Duodenal mucosa (tissue), 2 donors: ENCODE data around the gene ZNF202.

Experiments
- H3K27ac ChIP-seq: one replicate; pipeline ENCODE4 v1.7.0; 2013; ENCODE audit warnings: low read depth, low read length
- H3K27me3 ChIP-seq, 2 donors: one replicate each; pipeline ENCODE4 v1.7.0; 2013; ENCODE audit warnings: low read length in 2 of 2, control low read depth in 1 of 2; ENCODE audit not compliant: insufficient read depth in 2 of 2, control insufficient read depth in 1 of 2
- H3K36me3 ChIP-seq, 2 donors: one replicate each; pipeline ENCODE4 v1.7.0; 2013; ENCODE audit warnings: low read length in 2 of 2, control low read depth in 1 of 2; ENCODE audit not compliant: insufficient read depth in 2 of 2, control insufficient read depth in 1 of 2
- H3K4me1 ChIP-seq, 2 donors: one replicate each; pipeline ENCODE4 v1.7.0; 2013; ENCODE audit warnings: low read length in 2 of 2, control low read depth in 1 of 2; ENCODE audit not compliant: insufficient read depth in 2 of 2, control insufficient read depth in 1 of 2
- H3K4me3 ChIP-seq, 2 donors: one replicate each; pipeline ENCODE4 v1.7.0; 2013; ENCODE audit warnings: low read length in 2 of 2, low read depth in 1 of 2
- H3K9ac ChIP-seq, 2 donors: one replicate each; pipeline ENCODE4 v1.7.0; 2013; ENCODE audit warnings: low read length in 2 of 2, low read depth in 1 of 2
- H3K9me3 ChIP-seq, 2 donors: one replicate each; pipeline ENCODE4 v1.7.0; 2013; ENCODE audit warnings: low read length in 2 of 2, control low read depth in 1 of 2; ENCODE audit not compliant: control insufficient read depth in 1 of 2

The ZNF202 gene

GRCh38 chr11:123741159-123742030 lies at the start of gene ZNF202:
Gene ZNF202, minus strand, starts transcription at chr11:123741660. Its CDS starts 10,772 bp downstream, at chr11:123730888.
- Histone ChIP-seq H3K9me3 (no peaks in the 10 kb centered on the region), H3K27me3 (no peaks in the 10 kb centered on the region)

GRCh38 chr11:123783536-123783935 lies 42.1 kb upstream of the ZNF202 start:
- no peak overlapping the region for H3K9ac ChIP-seq
- H3K27ac ChIP-seq: no peak overlapping the region
- H3K4me1 ChIP-seq: no peaks in the 10 kb centered on the region
- no peaks in the 10 kb centered on the region for H3K36me3 ChIP-seq
- no peaks in the 10 kb centered on the region for H3K27me3 ChIP-seq
- H3K9me3 ChIP-seq: no peaks in the 10 kb centered on the region
- H3K4me3 ChIP-seq: no peak overlapping the region

More at GRCh38 chr11:123741159-123742030, at the start of gene ZNF202:
- Histone ChIP-seq H3K4me1 (peaks cover 15 to 28% of the 10 kb centered on the region in 2 donors), H3K27ac (no peak within 1 kb of the TSS), H3K36me3 (no peaks in the 10 kb centered on the region), H3K4me3 (peak within 1 kb of the TSS; percentile 81 to 90), H3K9ac (peak within 1 kb of the TSS; percentile 74 to 77)

GRCh38 chr11:123778511-123778910 lies 37.1 kb upstream of the ZNF202 start:
- no peaks in the 10 kb centered on the region for H3K9me3 ChIP-seq
- no peaks in the 10 kb centered on the region for H3K4me1 ChIP-seq
- no peak overlapping the region for H3K9ac ChIP-seq
- H3K36me3 ChIP-seq: no peaks in the 10 kb centered on the region
- no peak overlapping the region for H3K4me3 ChIP-seq
- no peak overlapping the region for H3K27ac ChIP-seq
- H3K27me3 ChIP-seq: no peaks in the 10 kb centered on the region

- Histone ChIP-seq H3K27ac (no peak overlapping the region), H3K9ac (no peak overlapping the region), H3K36me3 (no peaks in the 10 kb centered on the region), H3K4me1 (no peaks in the 10 kb centered on the region), H3K27me3 (no peaks in the 10 kb centered on the region), H3K4me3 (no peak overlapping the region), H3K9me3 (no peaks in the 10 kb centered on the region)
These were observed 34.5 kb upstream of the ZNF202 start for GRCh38 chr11:123775715-123776549.

- H3K36me3 ChIP-seq: no peaks in the 10 kb centered on the region
- no peaks in the 10 kb centered on the region for H3K4me1 ChIP-seq
- H3K4me3 ChIP-seq: no peak overlapping the region
- no peak overlapping the region for H3K27ac ChIP-seq
- H3K27me3 ChIP-seq: no peaks in the 10 kb centered on the region
- H3K9ac ChIP-seq: no peak overlapping the region
- H3K9me3 ChIP-seq: no peaks in the 10 kb centered on the region
These were observed 33.8 kb upstream of the ZNF202 start for GRCh38 chr11:123775289-123775688.

GRCh38 chr11:123773959-123774358 lies 32.5 kb upstream of the ZNF202 start:
- Histone ChIP-seq H3K4me1 (no peaks in the 10 kb centered on the region), H3K27ac (no peak overlapping the region), H3K27me3 (no peaks in the 10 kb centered on the region), H3K9ac (no peak overlapping the region), H3K4me3 (no peak overlapping the region), H3K36me3 (no peaks in the 10 kb centered on the region), H3K9me3 (no peaks in the 10 kb centered on the region)

GRCh38 chr11:123773026-123773425 lies 31.6 kb upstream of the ZNF202 start:
- Histone ChIP-seq H3K9me3 (no peaks in the 10 kb centered on the region), H3K4me3 (no peak overlapping the region), H3K9ac (no peak overlapping the region), H3K4me1 (no peaks in the 10 kb centered on the region), H3K36me3 (no peaks in the 10 kb centered on the region), H3K27me3 (no peaks in the 10 kb centered on the region), H3K27ac (no peak overlapping the region)

- H3K36me3 ChIP-seq: no peaks in the 10 kb centered on the region
- H3K9me3 ChIP-seq: no peaks in the 10 kb centered on the region
- H3K27ac ChIP-seq: no peak overlapping the region
- H3K9ac ChIP-seq: no peak overlapping the region
- H3K4me3 ChIP-seq: no peak overlapping the region
- no peaks in the 10 kb centered on the region for H3K27me3 ChIP-seq
- no peaks in the 10 kb centered on the region for H3K4me1 ChIP-seq
These were observed 30.2 kb upstream of the ZNF202 start for GRCh38 chr11:123771664-123772063.

- H3K36me3 ChIP-seq: no peaks in the 10 kb centered on the region
- no peaks in the 10 kb centered on the region for H3K9me3 ChIP-seq
- H3K27me3 ChIP-seq: no peaks in the 10 kb centered on the region
- H3K9ac ChIP-seq: no peak overlapping the region
- H3K4me1 ChIP-seq: no peaks in the 10 kb centered on the region
- H3K27ac ChIP-seq: no peak overlapping the region
- H3K4me3 ChIP-seq: no peak overlapping the region
These were observed 29.3 kb upstream of the ZNF202 start for GRCh38 chr11:123770712-123771111.

GRCh38 chr11:123765601-123766000 lies 24.1 kb upstream of the ZNF202 start:
- Histone ChIP-seq H3K27me3 (no peaks in the 10 kb centered on the region), H3K9ac (no peak overlapping the region), H3K27ac (no peak overlapping the region), H3K36me3 (no peaks in the 10 kb centered on the region), H3K4me1 (no peaks in the 10 kb centered on the region), H3K9me3 (peaks cover 0 to 7% of the 10 kb centered on the region in 2 donors), H3K4me3 (no peak overlapping the region)
